ENCODE data around the gene METTL24. TPM values are rescaled to one million over a fixed set of nuclear protein-coding genes. Genes with fewer than 3 reads are reported as not detected.
"Not testable (repeated sequence)": the region's sequence is repeated elsewhere in the genome, so short reads cannot be mapped to it uniquely, and the experiment has no call there.

Gene METTL24
- total RNA-seq, 1 donor, result 0.09 TPM

DNA sequence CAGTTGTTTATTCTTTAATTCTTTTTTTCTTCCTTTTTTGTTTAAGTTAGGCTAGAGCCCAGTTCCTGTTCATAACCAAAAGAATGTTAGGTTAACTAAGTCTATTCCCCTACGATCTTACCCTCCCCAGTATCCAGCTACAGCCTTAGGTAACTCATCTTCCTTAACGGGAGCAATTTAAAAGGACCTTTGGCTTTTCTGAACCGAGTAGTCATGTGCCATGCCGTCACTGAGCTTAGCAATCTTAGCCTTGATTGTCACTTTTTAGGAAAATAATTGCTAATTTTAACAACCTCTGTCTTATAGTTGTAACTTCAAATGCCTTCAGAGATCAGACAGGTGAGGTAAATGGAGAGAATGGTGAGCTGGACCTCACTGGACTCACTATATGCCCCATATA is 6.2 kb downstream of the METTL24 start:
- H3K4me3 ChIP-seq (ENCODE audit: low read depth, low read length), result no peak overlapping the region
- TF ChIP-seq, protein P1, sequence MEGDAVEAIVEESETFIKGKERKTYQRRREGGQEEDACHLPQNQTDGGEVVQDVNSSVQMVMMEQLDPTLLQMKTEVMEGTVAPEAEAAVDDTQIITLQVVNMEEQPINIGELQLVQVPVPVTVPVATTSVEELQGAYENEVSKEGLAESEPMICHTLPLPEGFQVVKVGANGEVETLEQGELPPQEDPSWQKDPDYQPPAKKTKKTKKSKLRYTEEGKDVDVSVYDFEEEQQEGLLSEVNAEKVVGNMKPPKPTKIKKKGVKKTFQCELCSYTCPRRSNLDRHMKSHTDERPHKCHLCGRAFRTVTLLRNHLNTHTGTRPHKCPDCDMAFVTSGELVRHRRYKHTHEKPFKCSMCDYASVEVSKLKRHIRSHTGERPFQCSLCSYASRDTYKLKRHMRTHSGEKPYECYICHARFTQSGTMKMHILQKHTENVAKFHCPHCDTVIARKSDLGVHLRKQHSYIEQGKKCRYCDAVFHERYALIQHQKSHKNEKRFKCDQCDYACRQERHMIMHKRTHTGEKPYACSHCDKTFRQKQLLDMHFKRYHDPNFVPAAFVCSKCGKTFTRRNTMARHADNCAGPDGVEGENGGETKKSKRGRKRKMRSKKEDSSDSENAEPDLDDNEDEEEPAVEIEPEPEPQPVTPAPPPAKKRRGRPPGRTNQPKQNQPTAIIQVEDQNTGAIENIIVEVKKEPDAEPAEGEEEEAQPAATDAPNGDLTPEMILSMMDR (IDR thresholded peaks at IDR 0.05; ENCODE audit: insufficient read depth, low read length), result no peak
- no peak for DNase-seq (ENCODE audit: low read depth)

DNA sequence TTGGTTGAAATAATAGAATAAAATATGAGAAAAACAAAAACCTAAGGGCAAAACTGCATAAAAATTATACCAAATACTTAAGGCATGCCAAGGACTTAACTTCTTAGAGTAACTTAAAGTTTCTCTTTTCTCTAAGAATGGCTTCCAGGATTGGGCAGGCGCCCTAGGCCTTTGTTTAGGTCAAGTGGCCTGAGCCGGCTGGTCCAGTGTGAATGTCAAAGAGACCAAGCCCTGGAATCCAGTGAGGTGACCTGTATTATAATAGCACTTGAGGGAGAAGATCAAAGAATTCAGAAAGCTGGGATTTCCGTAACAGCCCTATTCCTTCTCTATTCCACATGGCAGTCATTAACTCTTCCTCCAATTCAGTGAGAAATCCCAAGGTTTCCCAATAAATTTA is 6.6 kb downstream of the METTL24 start:
- no peak overlapping the region for H3K4me3 ChIP-seq (ENCODE audit: low read depth, low read length)
- no peak for DNase-seq (ENCODE audit: low read depth)
- TF ChIP-seq, protein P1 (IDR thresholded peaks at IDR 0.05; ENCODE audit: insufficient read depth, low read length), result no peak

DNA sequence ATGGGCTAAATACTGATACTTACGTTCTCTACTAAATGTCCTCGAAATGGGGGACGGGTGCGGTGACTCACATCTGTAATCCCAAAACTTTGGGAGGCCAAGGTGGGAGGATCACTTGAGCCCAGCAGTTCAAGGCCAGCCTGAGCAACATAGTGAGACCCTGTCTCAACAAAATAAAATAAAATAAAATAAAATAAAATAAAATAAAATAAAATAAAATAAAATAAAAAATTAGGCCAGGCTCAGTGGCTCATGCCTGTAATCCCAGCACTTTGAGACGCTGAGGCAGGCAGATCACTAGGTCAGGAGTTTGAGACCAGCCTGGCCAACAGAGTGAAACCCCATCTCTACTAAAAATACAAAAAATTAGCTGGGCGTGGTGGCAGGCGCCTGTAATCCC is 7.6 kb downstream of the METTL24 start:
- not testable (repeated sequence) for H3K4me3 ChIP-seq (ENCODE audit: low read depth, low read length); DNase-seq (ENCODE audit: low read depth)

DNA sequence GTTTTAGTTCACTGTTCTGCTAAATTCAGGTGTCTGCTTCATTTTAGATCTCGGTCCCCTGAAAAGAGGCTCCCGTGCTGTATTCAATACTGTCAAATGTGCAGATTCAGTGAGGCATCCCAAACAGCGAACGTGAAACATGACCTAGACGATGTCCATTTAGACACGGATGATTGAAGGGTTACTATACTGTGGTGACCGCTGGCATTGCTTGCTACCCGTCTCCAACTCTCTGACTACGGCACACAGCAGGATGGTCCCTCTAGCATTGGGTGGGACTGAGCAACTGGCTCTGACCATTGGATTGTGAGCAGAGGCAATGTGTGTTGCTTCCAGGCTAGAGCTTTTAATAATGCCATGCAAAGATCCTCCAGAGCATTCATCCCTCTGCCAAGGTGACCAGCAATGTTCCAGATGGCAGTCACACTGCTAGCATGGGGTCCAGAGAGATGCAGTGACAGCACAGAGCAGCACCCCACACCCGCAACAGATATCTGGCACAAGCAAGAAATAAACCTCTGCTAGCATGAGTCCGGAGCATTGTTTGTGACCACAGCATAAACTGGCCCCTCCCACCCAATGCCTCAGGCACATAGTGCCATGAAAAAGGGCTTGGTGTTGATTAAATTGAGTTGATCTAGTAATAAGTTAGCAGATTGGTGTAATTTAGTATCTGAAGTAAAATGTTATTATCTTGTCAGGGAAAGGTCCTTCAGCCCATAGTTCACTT is 9.0 kb downstream of the METTL24 start:
- no peak overlapping the region for H3K4me3 ChIP-seq (ENCODE audit: low read depth, low read length)
- TF ChIP-seq, protein P1 (IDR thresholded peaks at IDR 0.05; ENCODE audit: insufficient read depth, low read length), result no peak
- DNase-seq (ENCODE audit: low read depth), result no peak

DNA sequence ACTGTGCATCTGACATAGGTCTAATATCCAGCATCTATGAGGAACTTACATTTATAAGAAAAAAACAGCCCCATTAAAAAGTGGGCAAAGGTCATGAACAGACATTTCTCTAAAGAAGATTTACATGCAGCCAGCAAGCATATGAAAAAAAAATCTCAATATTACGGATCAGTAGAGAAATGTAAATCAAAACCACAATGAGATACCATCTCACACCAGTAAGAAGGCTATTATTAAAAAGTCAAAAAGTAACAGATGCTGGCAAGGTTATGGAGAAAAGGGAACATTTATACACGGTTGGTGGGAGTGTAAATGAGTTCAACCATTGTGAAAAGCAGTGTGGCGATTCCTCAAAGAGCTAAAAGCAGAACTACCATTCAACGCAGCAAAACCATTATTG is 13.1 kb downstream of the METTL24 start:
- TF ChIP-seq, protein P1 (IDR thresholded peaks at IDR 0.05; ENCODE audit: insufficient read depth, low read length), result no peak
- no peak for DNase-seq (ENCODE audit: low read depth)
- H3K4me3 ChIP-seq (ENCODE audit: low read depth, low read length), result no peak overlapping the region

DNA sequence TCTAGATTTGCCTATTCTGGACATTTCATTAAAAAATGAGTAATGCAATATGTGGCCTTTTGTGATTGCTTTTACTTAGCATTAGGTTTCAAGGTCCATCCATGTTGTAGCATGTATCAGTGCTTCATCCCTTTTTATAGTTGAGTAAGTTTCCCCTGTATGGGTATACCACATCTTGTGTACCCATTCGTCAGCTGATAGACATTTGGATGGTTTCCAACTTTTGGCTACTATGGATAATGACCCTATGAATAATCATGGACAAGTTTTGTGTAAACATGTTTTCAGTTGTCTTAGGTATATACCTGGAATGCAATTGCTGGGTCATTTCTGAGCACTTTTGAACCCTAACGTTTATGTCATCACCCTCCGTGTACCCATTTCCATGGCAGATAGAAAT is 15.4 kb downstream of the METTL24 start:
- DNase-seq (ENCODE audit: low read depth), result no peak
- H3K4me3 ChIP-seq (ENCODE audit: low read depth, low read length), result no peak overlapping the region
- TF ChIP-seq, protein P1 (IDR thresholded peaks at IDR 0.05; ENCODE audit: insufficient read depth, low read length), result no peak

DNA sequence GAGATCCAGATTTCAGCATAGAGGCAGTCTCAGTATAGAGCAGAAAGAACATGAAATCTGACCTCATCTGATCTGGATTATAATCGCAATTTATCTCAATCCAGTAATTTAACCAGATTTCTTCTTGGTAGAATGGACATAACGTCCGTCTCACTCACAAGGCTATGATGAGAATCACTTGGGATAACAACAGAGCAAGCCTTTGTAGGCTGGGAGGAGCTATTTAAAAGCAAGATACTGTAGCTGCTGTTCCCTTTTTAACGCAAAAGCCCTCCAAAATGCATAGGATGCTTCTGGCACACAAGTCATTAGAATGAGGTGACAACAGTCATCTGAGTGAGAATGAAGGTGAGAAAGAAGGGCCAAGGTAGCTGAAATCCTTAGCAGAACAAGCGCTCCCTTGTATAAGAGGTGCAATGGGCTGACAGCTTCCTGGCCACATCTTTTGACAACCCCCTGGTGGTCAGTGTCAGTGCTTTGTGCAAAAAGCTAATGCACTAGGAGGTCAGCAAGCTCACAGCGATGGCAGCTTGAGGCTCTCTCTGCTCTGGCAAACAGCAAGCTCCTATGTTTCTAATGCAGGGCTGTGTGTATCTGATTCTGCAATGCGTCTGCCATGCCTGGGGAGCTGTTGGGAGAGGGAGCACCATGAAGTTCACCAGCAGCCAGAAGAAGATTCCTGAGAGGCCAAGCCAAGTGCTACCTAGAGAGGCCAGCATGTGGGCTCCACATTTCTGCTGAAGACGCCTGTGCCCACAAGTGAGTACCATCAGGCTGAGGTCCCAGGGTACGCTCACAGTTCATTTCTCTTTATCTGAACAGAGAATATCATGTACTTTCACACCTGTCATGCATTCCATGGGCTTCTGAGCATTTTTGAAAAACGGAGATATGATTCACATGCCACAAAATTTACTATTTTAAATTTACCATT is 16.2 kb downstream of the METTL24 start:
- TF ChIP-seq, protein P1 (IDR thresholded peaks at IDR 0.05; ENCODE audit: insufficient read depth, low read length), result no peak
- H3K4me3 ChIP-seq (ENCODE audit: low read depth, low read length), result no peak overlapping the region
- DNase-seq (ENCODE audit: low read depth), result no peak

Data from fibroblast of the aortic adventitia (primary cell).